Loucy (cell line): ENCODE results near the gene KIF27.

Experiments
- EZH2phosphoT487 ChIP-seq: fragments of 200-600 bp; IDR thresholded peaks from 2 replicates; pipeline ENCODE4 v1.6.1; 2018; ENCODE audit warnings: antibody characterized with exemption, mild to moderate bottlenecking, moderate library complexity, borderline replicate concordance
- TF ChIP-seq, protein P1 (sequence below): fragments of 200-600 bp; sonication (generic); conservative IDR thresholded peaks from 2 replicates; pipeline ENCODE4 v1.5.1; 2014; ENCODE audit warnings: mild to moderate bottlenecking, antibody characterized with exemption, low read length

DNA sequence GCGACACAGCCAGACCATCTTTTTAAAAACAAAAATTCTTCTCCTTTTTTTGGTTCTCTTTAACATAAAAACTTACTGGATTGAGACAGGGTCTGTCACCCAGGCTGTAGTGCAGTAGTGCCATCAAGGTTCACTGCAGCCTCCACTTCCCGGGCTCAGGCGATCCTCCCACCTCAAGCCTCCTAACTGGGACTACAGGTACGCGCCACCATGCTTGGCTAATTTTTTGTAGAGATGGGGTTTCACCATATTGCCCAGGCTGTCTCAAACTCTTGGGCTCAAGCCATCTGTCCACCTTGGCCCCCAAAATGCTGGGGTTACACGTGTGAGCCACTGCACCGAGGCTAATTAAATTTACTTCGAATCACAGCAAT, 45.0 kb upstream of the KIF27 start:
- TF ChIP-seq, protein P1, sequence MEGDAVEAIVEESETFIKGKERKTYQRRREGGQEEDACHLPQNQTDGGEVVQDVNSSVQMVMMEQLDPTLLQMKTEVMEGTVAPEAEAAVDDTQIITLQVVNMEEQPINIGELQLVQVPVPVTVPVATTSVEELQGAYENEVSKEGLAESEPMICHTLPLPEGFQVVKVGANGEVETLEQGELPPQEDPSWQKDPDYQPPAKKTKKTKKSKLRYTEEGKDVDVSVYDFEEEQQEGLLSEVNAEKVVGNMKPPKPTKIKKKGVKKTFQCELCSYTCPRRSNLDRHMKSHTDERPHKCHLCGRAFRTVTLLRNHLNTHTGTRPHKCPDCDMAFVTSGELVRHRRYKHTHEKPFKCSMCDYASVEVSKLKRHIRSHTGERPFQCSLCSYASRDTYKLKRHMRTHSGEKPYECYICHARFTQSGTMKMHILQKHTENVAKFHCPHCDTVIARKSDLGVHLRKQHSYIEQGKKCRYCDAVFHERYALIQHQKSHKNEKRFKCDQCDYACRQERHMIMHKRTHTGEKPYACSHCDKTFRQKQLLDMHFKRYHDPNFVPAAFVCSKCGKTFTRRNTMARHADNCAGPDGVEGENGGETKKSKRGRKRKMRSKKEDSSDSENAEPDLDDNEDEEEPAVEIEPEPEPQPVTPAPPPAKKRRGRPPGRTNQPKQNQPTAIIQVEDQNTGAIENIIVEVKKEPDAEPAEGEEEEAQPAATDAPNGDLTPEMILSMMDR: no peak
- no peak for TF ChIP-seq EZH2phosphoT487
